Cardiac muscle cell (in vitro differentiated cells and primary cell): Measurements from ENCODE around the gene FOXN3. TPM values are rescaled to one million over a fixed set of nuclear protein-coding genes. Genes with fewer than 3 reads are reported as not detected.

Experiments
- DNase-seq, 2 donors: peaks; one replicate each; pipeline versions ENCODE4 v3.0.0 to v3.0.0-alpha.2; 2010 to 2017; ENCODE audit warnings: low read depth in 1 of 2, low spot score in 1 of 2
- H3K27ac ChIP-seq: fragments of 200-600 bp; sonication (generic); 2 replicates; pipeline ENCODE4 v1.5.1; 2016
- H3K27me3 ChIP-seq: fragments of 200-600 bp; sonication (generic); 2 replicates; pipeline ENCODE4 v1.6.0; 2016; ENCODE audit warnings: control low read depth
- H3K36me3 ChIP-seq: fragments of 200-600 bp; sonication (generic); 2 replicates; pipeline ENCODE4 v1.5.1; 2016; ENCODE audit warnings: control low read depth
- H3K4me1 ChIP-seq: fragments of 200-600 bp; sonication (generic); 2 replicates; pipeline ENCODE4 v1.8.1; 2017; ENCODE audit warnings: low read depth, mild to moderate bottlenecking, mixed run types
- H3K4me3 ChIP-seq: fragments of 200-600 bp; sonication (generic); 2 replicates; pipeline ENCODE4 v1.5.1; 2016; ENCODE audit warnings: mild to moderate bottlenecking
- H3K9me3 ChIP-seq: fragments of 200-600 bp; sonication (generic); 2 replicates; pipeline ENCODE4 v1.5.1; 2017; ENCODE audit warnings: low read depth, mild to moderate bottlenecking, control low read depth
- polyA plus RNA-seq: library from polyadenylated mRNA; unstranded; fragments of >200 nt; fragmentation: Nextera tagmentation; extraction: Ambion mirVana; gene quantifications from 2 replicates; pipeline ENCODE4 v1.2.1, GENCODE V29; 2016
- total RNA-seq: library from RNA; depleted of rRNA; stranded (reverse); fragments of >200 nt; gene quantifications from 2 replicates; pipeline ENCODE4 v1.2.3, GENCODE V29; 2016
- TF ChIP-seq, protein P1 (sequence below): IDR thresholded peaks from 2 replicates; pipeline ENCODE4 v1.5.1; 2012; ENCODE audit warnings: low read depth, mild to moderate bottlenecking, low read length

The FOXN3 gene
- total and polyA plus RNA-seq, 2 experiments from 2014 or later, result 43.8 to 74.8 TPM

- no peaks in the 10 kb centered on the region for H3K27me3 ChIP-seq
- H3K36me3 ChIP-seq, result no peaks in the 10 kb centered on the region
- H3K9me3 ChIP-seq, result no peaks in the 10 kb centered on the region
- no peak overlapping the region for H3K4me3 ChIP-seq
- TF ChIP-seq, protein P1, sequence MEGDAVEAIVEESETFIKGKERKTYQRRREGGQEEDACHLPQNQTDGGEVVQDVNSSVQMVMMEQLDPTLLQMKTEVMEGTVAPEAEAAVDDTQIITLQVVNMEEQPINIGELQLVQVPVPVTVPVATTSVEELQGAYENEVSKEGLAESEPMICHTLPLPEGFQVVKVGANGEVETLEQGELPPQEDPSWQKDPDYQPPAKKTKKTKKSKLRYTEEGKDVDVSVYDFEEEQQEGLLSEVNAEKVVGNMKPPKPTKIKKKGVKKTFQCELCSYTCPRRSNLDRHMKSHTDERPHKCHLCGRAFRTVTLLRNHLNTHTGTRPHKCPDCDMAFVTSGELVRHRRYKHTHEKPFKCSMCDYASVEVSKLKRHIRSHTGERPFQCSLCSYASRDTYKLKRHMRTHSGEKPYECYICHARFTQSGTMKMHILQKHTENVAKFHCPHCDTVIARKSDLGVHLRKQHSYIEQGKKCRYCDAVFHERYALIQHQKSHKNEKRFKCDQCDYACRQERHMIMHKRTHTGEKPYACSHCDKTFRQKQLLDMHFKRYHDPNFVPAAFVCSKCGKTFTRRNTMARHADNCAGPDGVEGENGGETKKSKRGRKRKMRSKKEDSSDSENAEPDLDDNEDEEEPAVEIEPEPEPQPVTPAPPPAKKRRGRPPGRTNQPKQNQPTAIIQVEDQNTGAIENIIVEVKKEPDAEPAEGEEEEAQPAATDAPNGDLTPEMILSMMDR, result no peak
- DNase-seq, result peak; percentile 54 to 92
- peak overlapping the region; percentile 56 for H3K27ac ChIP-seq
- peaks cover 16% of the 10 kb centered on the region for H3K4me1 ChIP-seq
These were observed 17.4 kb downstream of the FOXN3 start for GRCh38 chr14:89399594-89400068.

GRCh38 chr14:89399157-89399556, 17.9 kb downstream of the FOXN3 start:
- TF ChIP-seq, protein P1, result no peak
- peaks cover 16% of the 10 kb centered on the region for H3K4me1 ChIP-seq
- DNase-seq, result no peak
- no peaks in the 10 kb centered on the region for H3K9me3 ChIP-seq
- H3K36me3 ChIP-seq, result no peaks in the 10 kb centered on the region
- no peak overlapping the region for H3K4me3 ChIP-seq
- H3K27ac ChIP-seq, result peak overlapping the region; percentile 56
- H3K27me3 ChIP-seq, result no peaks in the 10 kb centered on the region

DNA sequence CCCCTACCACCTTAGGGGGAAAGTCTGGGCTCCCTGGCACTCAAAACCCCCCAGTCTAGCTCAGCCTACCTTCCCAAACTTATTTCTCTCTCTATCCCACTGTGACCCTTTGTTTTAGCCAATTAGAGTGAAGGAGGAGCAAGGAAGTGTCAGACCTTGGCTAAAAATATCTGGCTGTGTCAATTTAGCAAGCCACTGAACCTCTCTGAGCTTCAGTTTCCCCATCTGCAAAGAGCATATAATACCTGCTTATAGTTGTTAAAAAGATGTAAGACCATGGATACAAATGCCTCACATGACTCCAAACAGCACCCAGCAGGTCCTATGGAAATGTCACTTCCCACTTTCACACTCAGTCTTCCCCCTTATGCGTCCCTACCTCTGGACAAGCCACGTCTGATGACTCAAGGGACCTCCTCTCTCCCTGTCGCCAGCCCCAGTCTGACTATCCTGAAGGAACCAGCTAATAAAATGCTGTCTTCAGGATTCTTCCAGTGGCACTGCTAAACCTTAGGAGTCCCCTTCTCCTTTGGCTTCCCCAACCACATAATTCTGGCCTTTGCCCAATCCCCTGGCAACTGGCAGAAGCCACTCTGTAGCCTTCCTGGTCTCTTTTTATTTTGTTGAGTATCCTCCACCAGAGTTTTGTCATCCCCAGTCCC, 19.3 kb downstream of the FOXN3 start:
- TF ChIP-seq, protein P1, result no peak
- Histone ChIP-seq H3K9me3 (no peaks in the 10 kb centered on the region), H3K4me1 (peaks cover 16% of the 10 kb centered on the region), H3K36me3 (no peaks in the 10 kb centered on the region), H3K27me3 (no peaks in the 10 kb centered on the region), H3K4me3 (no peak overlapping the region), H3K27ac (no peak overlapping the region)
- no peak for DNase-seq

DNA sequence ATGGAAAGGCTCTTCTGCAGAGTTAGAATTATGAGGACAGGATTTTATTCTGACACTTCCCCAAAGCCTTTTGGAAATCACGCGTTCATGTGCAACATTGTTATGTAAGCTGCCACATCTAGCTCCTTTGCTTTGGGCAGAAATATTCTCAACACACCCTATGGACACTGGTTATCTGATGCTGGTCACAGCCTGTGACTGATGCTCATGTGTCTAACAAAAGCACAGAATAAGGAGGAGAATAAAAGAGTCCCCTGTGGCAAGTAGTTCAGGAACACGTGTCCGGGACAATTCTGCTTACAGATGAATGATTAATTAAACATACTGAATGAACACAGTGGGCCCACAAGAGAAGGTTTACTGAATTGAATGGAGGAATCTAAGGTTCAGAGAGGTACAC, 22.1 kb downstream of the FOXN3 start:
- peaks cover 15% of the 10 kb centered on the region for H3K4me1 ChIP-seq
- H3K4me3 ChIP-seq, result no peak overlapping the region
- no peaks in the 10 kb centered on the region for H3K27me3 ChIP-seq
- no peak overlapping the region for H3K27ac ChIP-seq
- TF ChIP-seq, protein P1, result no peak
- no peaks in the 10 kb centered on the region for H3K36me3 ChIP-seq
- no peaks in the 10 kb centered on the region for H3K9me3 ChIP-seq
- DNase-seq, result no peak

DNA sequence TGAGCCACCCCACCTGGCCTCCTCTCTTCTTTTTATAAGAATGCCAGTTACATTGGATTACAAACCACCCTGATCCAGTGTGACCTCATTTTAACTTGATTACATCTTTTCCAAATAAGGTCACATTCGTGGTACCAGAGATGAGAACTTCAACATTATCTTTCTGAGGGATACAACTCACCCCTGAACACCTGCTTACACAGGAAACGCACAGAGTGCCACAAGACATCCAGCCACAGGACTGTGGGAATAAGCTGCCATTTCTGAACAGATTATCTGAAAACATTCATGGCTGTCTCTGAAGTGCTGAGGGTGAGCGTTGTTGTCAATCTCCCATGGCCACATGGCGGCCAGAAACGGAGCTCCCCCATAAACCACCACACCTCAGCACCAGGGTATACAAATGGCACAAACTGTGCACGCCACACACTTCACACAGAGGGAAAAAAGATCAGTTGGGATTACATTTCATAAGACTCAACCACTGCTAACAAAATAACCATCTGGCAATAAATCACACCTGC, 23.7 kb downstream of the FOXN3 start:
- TF ChIP-seq, protein P1, result no peak
- Histone ChIP-seq H3K9me3 (no peaks in the 10 kb centered on the region), H3K4me3 (no peak overlapping the region), H3K27me3 (no peaks in the 10 kb centered on the region), H3K4me1 (peaks cover 6% of the 10 kb centered on the region), H3K36me3 (no peaks in the 10 kb centered on the region), H3K27ac (no peak overlapping the region)
- no peak for DNase-seq
